Body of pancreas (tissue), 4 donors: ENCODE results near the gene MT1A. TPM values are rescaled to one million over a fixed set of nuclear protein-coding genes. Genes with fewer than 3 reads are reported as not detected.
"Not testable (repeated sequence)": the region's sequence is repeated elsewhere in the genome, so short reads cannot be mapped to it uniquely, and the experiment has no call there.

ENCODE experiments used
- ATAC-seq: fragments of 150-250 bp; one replicate; pipeline ENCODE4 v1.9.1; 2016
- DNase-seq, 4 donors: peaks; one replicate each; pipeline ENCODE4 v3.0.0-alpha.2; 2019
- H3K27ac ChIP-seq, 4 donors: fragments of 200-600 bp; sonication (generic); 1 replicate in 3 of 4; 2 replicates in 1 of 4; pipeline versions ENCODE4 v1.5.1 to v1.6.1; 2016 to 2019; ENCODE audit warnings: mild to moderate bottlenecking in 1 of 4, mixed read lengths in 1 of 4, moderate library complexity in 1 of 4
- H3K27me3 ChIP-seq, 2 donors: fragments of 200-600 bp; sonication (generic); one replicate each; pipeline ENCODE4 v1.6.0; 2016; ENCODE audit warnings: mild to moderate bottlenecking in 1 of 2
- H3K36me3 ChIP-seq, 2 donors: fragments of 200-600 bp; sonication (generic); replicated peaks in 1 of 2; 2 replicates each; pipeline ENCODE4 v1.5.1; 2016; ENCODE audit warnings: low read depth in 2 of 2; ENCODE audit not compliant: insufficient read depth in 1 of 2
- H3K4me1 ChIP-seq: fragments of 200-600 bp; sonication (generic); one replicate; pipeline ENCODE4 v1.6.0; 2016
- H3K4me3 ChIP-seq, 2 donors: fragments of 200-600 bp; sonication (generic); 1 replicate in 1 of 2; 2 replicates in 1 of 2; pipeline ENCODE4 v1.5.1; 2016 to 2019
- H3K9me3 ChIP-seq, 3 donors: fragments of 200-600 bp; sonication (generic); 1 replicate in 2 of 3; 2 replicates in 1 of 3; pipeline ENCODE4 v1.5.1; 2016
- CTCF ChIP-seq, 7 experiments: fragments of 450-650 bp in 4 of 7; fragments of 200-600 bp in 3 of 7; sonication (generic) in 3 of 7; IDR thresholded peaks; one replicate each; pipeline ENCODE4 v1.5.1; 2016 to 2019; ENCODE audit warnings: antibody characterized with exemption in 7 of 7
- POLR2A ChIP-seq, 3 donors: fragments of 450-650 bp; IDR thresholded peaks; one replicate each; pipeline ENCODE4 v1.6.1; 2016; ENCODE audit warnings: antibody characterized with exemption in 3 of 3, mild to moderate bottlenecking in 2 of 3
- WGBS, 2 donors: methylation state at CpG; one replicate each; pipeline ENCODE4 v1.1.5; 2017; 5-methylcytosine and 5-hydroxymethylcytosine counted together
- intact Hi-C: fragments of 100-400 bp; cut with DNase I; formaldehyde crosslinking; loops from one replicate; pipeline ENCODE4 v1.15.1; 2023
- total RNA-seq, 2 donors: library from RNA; depleted of rRNA; stranded (reverse); fragments of >200 nt; gene quantifications; one replicate each; pipeline ENCODE4 v1.1.0, GENCODE V29; 2016

The MT1A gene
- total RNA-seq, 2 donors from 2014 or later: 268 TPM; not detected in 1

- Histone ChIP-seq H3K36me3 (no peaks in the 10 kb centered on the region), H3K27ac (no peak overlapping the region), H3K27me3 (no peaks in the 10 kb centered on the region), H3K4me3 (no peak overlapping the region), H3K4me1 (peaks cover 31% of the 10 kb centered on the region), H3K9me3 (no peaks in the 10 kb centered on the region)
- intact Hi-C loops: no loop called here
- no peak for ATAC-seq
- TF ChIP-seq CTCF (IDR thresholded peaks at IDR 0.05) (no peak), POLR2A (IDR thresholded peaks at IDR 0.05) (no peak)
- WGBS, 2 donors: 49 to 66% methylated on average over 44 to 45 of the region's 48 CpGs
- no peak for DNase-seq
Measured at GRCh38 chr16:56662357-56663354, 24.2 kb downstream of the MT1A start.

GRCh38 chr16:56664506-56664905 lies 26.0 kb downstream of the MT1A start:
- Histone ChIP-seq H3K9me3 (no peaks in the 10 kb centered on the region), H3K27ac (no peak overlapping the region), H3K27me3 (no peaks in the 10 kb centered on the region), H3K4me3 (no peak overlapping the region), H3K36me3 (no peaks in the 10 kb centered on the region), H3K4me1 (peaks cover 34% of the 10 kb centered on the region)
- WGBS, 2 donors: 80 to 85% methylated on average over 1 of the region's 1 CpG
- ATAC-seq (no peak), DNase-seq (no peak)
- no peak for TF ChIP-seq CTCF (IDR thresholded peaks at IDR 0.05)
- no peak for TF ChIP-seq POLR2A (IDR thresholded peaks at IDR 0.05)
- intact Hi-C loops: no loop called here

- H3K27me3 ChIP-seq, H3K4me3 ChIP-seq, DNase-seq: not testable (repeated sequence)
Measured at GRCh38 chr16:56665286-56666261, 27.1 kb downstream of the MT1A start.

GRCh38 chr16:56667581-56668571 lies 29.4 kb downstream of the MT1A start, which contains the start of gene MT1G:
Gene MT1G, minus strand, starts transcription at chr16:56668065. Its CDS starts 72 bp downstream, at chr16:56667993.
- WGBS, 2 donors: 9 to 12% methylated on average over 21 to 46 of the region's 46 CpGs
- DNase-seq (peak; percentile 89 to 93 (median 91)), ATAC-seq (peak; percentile 93)
- peak within 1 kb of the TSS in 1 of 2 donors; percentile 9 for H3K4me3 ChIP-seq
- H3K36me3 ChIP-seq: no peaks in the 10 kb centered on the region
- H3K4me1 ChIP-seq: peaks cover 41% of the 10 kb centered on the region
- no peaks in the 10 kb centered on the region for H3K27me3 ChIP-seq
- H3K9me3 ChIP-seq: no peaks in the 10 kb centered on the region
- peak; percentile 97 to 99 (median 99) for TF ChIP-seq POLR2A (IDR thresholded peaks at IDR 0.05)
- peak in 1 of 7 experiments; percentile 15 for TF ChIP-seq CTCF (IDR thresholded peaks at IDR 0.05)
- H3K27ac ChIP-seq: peak within 1 kb of the TSS; percentile 78 to 91 (median 83)
- intact Hi-C loops: no loop called here

More at GRCh38 chr16:56665286-56666261, 27.1 kb downstream of the MT1A start:
- WGBS, 2 donors: 37 to 47% methylated on average over 8 of the region's 8 CpGs
- ATAC-seq, intact Hi-C loops, H3K9me3 ChIP-seq, H3K36me3 ChIP-seq: not testable (repeated sequence)
- peak overlapping the region in 1 of 4 donors; percentile 82 for H3K27ac ChIP-seq
- H3K4me1 ChIP-seq: peaks cover 41% of the 10 kb centered on the region
